HUDEP-2 (cell line): ENCODE data around the gene NECTIN2.
"Not testable (repeated sequence)": the region's sequence is repeated elsewhere in the genome, so short reads cannot be mapped to it uniquely, and the experiment has no call there.

Experiments used
- DNase-seq, 76 experiments: peaks; one replicate each; lab custom pipeline; 2025; ENCODE audit not compliant: unreplicated experiment in 76 of 76; lab: John Stamatoyannopoulos, UW

Gene NECTIN2

GRCh38 chr19:44816301-44816700, 29.8 kb upstream of the NECTIN2 start:
- DNase-seq, result no peak

GRCh38 chr19:44817725-44818465, 28.2 kb upstream of the NECTIN2 start:
- DNase-seq, result no peak

- no peak for DNase-seq
These were observed 27.5 kb upstream of the NECTIN2 start for GRCh38 chr19:44818466-44819031.

- DNase-seq, result no peak
These were observed 26.8 kb upstream of the NECTIN2 start for GRCh38 chr19:44819246-44819832.

GRCh38 chr19:44820648-44821609, 25.2 kb upstream of the NECTIN2 start:
- DNase-seq, result no peak

- no peak for DNase-seq
These were observed 23.9 kb upstream of the NECTIN2 start for GRCh38 chr19:44822177-44822576.

GRCh38 chr19:44822670-44823372, 23.3 kb upstream of the NECTIN2 start:
- DNase-seq, result no peak

- DNase-seq, result no peak
These were observed 22.8 kb upstream of the NECTIN2 start for GRCh38 chr19:44823373-44823698.

- DNase-seq, result no peak
These were observed 21.3 kb upstream of the NECTIN2 start for GRCh38 chr19:44824761-44825160.

- DNase-seq, result not testable (repeated sequence)
These were observed 13.2 kb upstream of the NECTIN2 start for GRCh38 chr19:44832875-44833274.

- not testable (repeated sequence) for DNase-seq
These were observed 11.7 kb upstream of the NECTIN2 start for GRCh38 chr19:44834399-44834798.

- no peak for DNase-seq
These were observed 6.8 kb upstream of the NECTIN2 start for GRCh38 chr19:44839276-44839675.

GRCh38 chr19:44840811-44841210, 5.3 kb upstream of the NECTIN2 start:
- no peak for DNase-seq

GRCh38 chr19:44841231-44841630, 4.9 kb upstream of the NECTIN2 start:
- no peak for DNase-seq

- no peak for DNase-seq
These were observed 848 bp upstream of the NECTIN2 start for GRCh38 chr19:44845286-44845611.

- no peak for DNase-seq
These were observed 502 bp downstream of the NECTIN2 start for GRCh38 chr19:44846455-44847143.

- DNase-seq, result peak in 1 of 76 experiments; percentile 12
These were observed 1.3 kb downstream of the NECTIN2 start for GRCh38 chr19:44847144-44848035.

GRCh38 chr19:44848036-44848811, 2.1 kb downstream of the NECTIN2 start:
- DNase-seq, result no peak
